H1 (cell line): ENCODE measurements around the gene FOXG1. TPM values are rescaled to one million over a fixed set of nuclear protein-coding genes. Genes with fewer than 3 reads are reported as not detected.

Experiments used
- CTCF ChIA-PET: fragments of 300-600 bp; sonication (Branson Sonifier 250); formaldehyde crosslinking; loops from one replicate; lab custom pipeline; 2021; ENCODE audit not compliant: partially characterized antibody; lab: Charles Lee
- POLR2A ChIA-PET: fragments of 300-600 bp; sonication (Branson Sonifier 250); formaldehyde crosslinking; loops from one replicate; lab custom pipeline; 2021; ENCODE audit warnings: inconsistent platforms; ENCODE audit not compliant: partially characterized antibody; lab: Charles Lee
- DNase-seq, 2 experiments: peaks; one replicate each; pipeline versions ENCODE4 v3.0.0 to v3.0.0-alpha.2; 2010 to 2022; ENCODE audit warnings: low spot score in 2 of 2, low read depth in 1 of 2, mixed read lengths in 1 of 2
- FAIRE-seq: peaks from 2 replicates; lab custom pipeline; 2011; peaks lifted over from hg19 to GRCh38; lab: Jason Lieb, UNC
- H2AFZ ChIP-seq: 2 replicates; pipeline ENCODE4 v1.8.1; 2012; ENCODE audit warnings: low read length, inconsistent platforms
- H2AK5ac ChIP-seq: 2 replicates; pipeline ENCODE4 v1.6.1; 2013; ENCODE audit warnings: low read depth, low read length
- H2BK120ac ChIP-seq: replicated peaks from 2 replicates; pipeline ENCODE3; 2013; ENCODE audit warnings: low read depth, low read length, inconsistent platforms
- H2BK12ac ChIP-seq: 2 replicates; pipeline ENCODE4 v1.6.1; 2013; ENCODE audit warnings: low read depth, low read length
- H2BK15ac ChIP-seq: 2 replicates; pipeline ENCODE4 v1.6.1; 2013; ENCODE audit warnings: low read length
- H2BK20ac ChIP-seq: 2 replicates; pipeline ENCODE4 v1.6.1; 2013; ENCODE audit warnings: low read length
- H2BK5ac ChIP-seq: 2 replicates; pipeline ENCODE4 v1.6.1; 2013; ENCODE audit warnings: low read depth, low read length
- H3K14ac ChIP-seq: 2 replicates; pipeline ENCODE4 v1.6.1; 2013; ENCODE audit warnings: inconsistent platforms; ENCODE audit not compliant: insufficient read length
- H3K18ac ChIP-seq: 2 replicates; pipeline ENCODE4 v1.6.1; 2013; ENCODE audit warnings: low read length; ENCODE audit errors: extremely low read depth
- H3K23ac ChIP-seq: 2 replicates; pipeline ENCODE4 v1.6.1; 2013; ENCODE audit warnings: inconsistent platforms; ENCODE audit not compliant: insufficient read length
- H3K23me2 ChIP-seq: 2 replicates; pipeline ENCODE4 v1.6.1; 2013; ENCODE audit warnings: low read depth, low read length
- H3K27ac ChIP-seq: 2 replicates; pipeline ENCODE4 v1.6.1; 2011; ENCODE audit warnings: low read depth, low read length, inconsistent platforms
- H3K27me3 ChIP-seq, 4 experiments: replicated peaks in 1 of 4; 1 replicate in 1 of 4; 2 replicates in 3 of 4; pipeline versions ENCODE4 v1.6.1 to v1.8.1; 2011 to 2013; ENCODE audit warnings: low read length in 3 of 4, mild to moderate bottlenecking in 3 of 4, inconsistent platforms in 2 of 4, mixed read lengths in 2 of 4, moderate library complexity in 1 of 4; ENCODE audit not compliant: control insufficient read depth in 3 of 4, insufficient read depth in 3 of 4; ENCODE audit errors: extremely low read depth in 1 of 4
- H3K36me3 ChIP-seq, 4 experiments: 2 replicates each; pipeline versions ENCODE4 v1.6.1 to v1.8.1; 2011 to 2013; ENCODE audit warnings: mild to moderate bottlenecking in 4 of 4, low read length in 3 of 4, moderate library complexity in 2 of 4, control low read depth in 1 of 4, inconsistent platforms in 1 of 4; ENCODE audit not compliant: insufficient read depth in 4 of 4, control insufficient read depth in 2 of 4
- H3K4ac ChIP-seq: replicated peaks from 2 replicates; pipeline ENCODE3; 2013; ENCODE audit warnings: low read length, low read depth, mixed read lengths, inconsistent platforms; ENCODE audit not compliant: insufficient read length
- H3K4me1 ChIP-seq, 4 experiments: replicated peaks in 1 of 4; 1 replicate in 1 of 4; 2 replicates in 3 of 4; pipeline versions ENCODE4 v1.6.1 to v1.8.1; 2011 to 2013; ENCODE audit warnings: low read length in 3 of 4, inconsistent platforms in 2 of 4, mixed read lengths in 1 of 4; ENCODE audit not compliant: insufficient read depth in 4 of 4, control insufficient read depth in 3 of 4
- H3K4me2 ChIP-seq, 2 experiments: 2 replicates each; pipeline versions ENCODE4 v1.6.1 to v1.8.1; 2011 to 2013; ENCODE audit warnings: low read depth in 2 of 2, low read length in 2 of 2, control low read depth in 1 of 2, inconsistent platforms in 1 of 2, mild to moderate bottlenecking in 1 of 2; ENCODE audit not compliant: insufficient read depth in 1 of 2
- H3K4me3 ChIP-seq, 4 experiments: fragments of 200-600, 300-600 bp in 1 of 4; sonication (generic), shearing (Covaris generic), sonication (Bioruptor Twin) in 1 of 4; 2 replicates each; pipeline versions ENCODE4 v1.5.1 to v1.8.1; 2011 to 2016; ENCODE audit warnings: low read length in 4 of 4, low read depth in 3 of 4, control low read depth in 2 of 4, inconsistent platforms in 2 of 4, mild to moderate bottlenecking in 2 of 4, mixed read lengths in 1 of 4, moderate library complexity in 1 of 4; ENCODE audit not compliant: insufficient read depth in 2 of 4; ENCODE audit errors: extremely low read depth in 1 of 4
- H3K56ac ChIP-seq: replicated peaks from 2 replicates; pipeline ENCODE3; 2013; ENCODE audit warnings: low read depth, mild to moderate bottlenecking, mixed read lengths, low read length, inconsistent platforms; ENCODE audit not compliant: insufficient read length
- H3K79me1 ChIP-seq: 2 replicates; pipeline ENCODE4 v1.6.1; 2013; ENCODE audit warnings: low read depth, low read length, control low read depth
- H3K79me2 ChIP-seq, 2 experiments: 2 replicates each; pipeline versions ENCODE4 v1.6.1 to v1.8.1; 2012 to 2013; ENCODE audit warnings: low read length in 2 of 2, mild to moderate bottlenecking in 2 of 2, inconsistent platforms in 1 of 2; ENCODE audit not compliant: insufficient read depth in 2 of 2, control insufficient read depth in 1 of 2
- H3K9ac ChIP-seq, 4 experiments: replicated peaks in 1 of 4; 1 replicate in 1 of 4; 2 replicates in 3 of 4; pipeline versions ENCODE4 v1.6.1 to v1.8.1; 2011 to 2013; ENCODE audit warnings: low read depth in 3 of 4, low read length in 3 of 4, control low read depth in 2 of 4, mild to moderate bottlenecking in 2 of 4, moderate library complexity in 2 of 4, inconsistent platforms in 1 of 4; ENCODE audit errors: extremely low read depth in 1 of 4
- H3K9me3 ChIP-seq, 2 experiments: 2 replicates each; pipeline versions ENCODE4 v1.6.1 to v1.8.1; 2012 to 2013; ENCODE audit warnings: mild to moderate bottlenecking in 2 of 2, moderate library complexity in 2 of 2, control low read depth in 1 of 2, inconsistent platforms in 1 of 2, low read depth in 1 of 2, low read length in 1 of 2, mixed read lengths in 1 of 2; ENCODE audit not compliant: insufficient read depth in 2 of 2
- H4K20me1 ChIP-seq, 2 experiments: replicated peaks in 1 of 2; 2 replicates each; pipeline versions ENCODE3 to v1.8.1; 2011 to 2013; ENCODE audit warnings: inconsistent platforms in 2 of 2, low read length in 2 of 2, mild to moderate bottlenecking in 1 of 2; ENCODE audit not compliant: insufficient read depth in 2 of 2, control insufficient read depth in 1 of 2
- H4K5ac ChIP-seq: 2 replicates; pipeline ENCODE4 v1.6.1; 2013; ENCODE audit warnings: low read length, low read depth, mixed read lengths, inconsistent platforms; ENCODE audit not compliant: insufficient read length
- H4K8ac ChIP-seq: 2 replicates; pipeline ENCODE4 v1.8.0; 2013; ENCODE audit warnings: mild to moderate bottlenecking, moderate library complexity, low read length, inconsistent platforms; ENCODE audit not compliant: insufficient read depth; ENCODE audit errors: extremely low read depth
- H4K91ac ChIP-seq: replicated peaks from 2 replicates; pipeline ENCODE3; 2013; ENCODE audit warnings: low read length, mixed read lengths, inconsistent platforms; ENCODE audit not compliant: insufficient read length
- CBX5 ChIP-seq: fragments of 300-800, 300-1000 bp; sonication (generic); IDR thresholded peaks from 2 replicates; pipeline ENCODE4 v1.7.1; 2016; ENCODE audit warnings: antibody characterized with exemption, low read length, low read depth
- RNF2 ChIP-seq: fragments of 200-900, 300-1000 bp; sonication (generic); IDR thresholded peaks from 2 replicates; pipeline ENCODE4 v1.7.1; 2016; ENCODE audit warnings: borderline replicate concordance, low read depth, mild to moderate bottlenecking, antibody characterized with exemption, low read length; ENCODE audit not compliant: poor library complexity, severe bottlenecking; ENCODE audit errors: missing control alignments
- WGBS, 2 experiments: shearing (Covaris generic) in 1 of 2; methylation state at CpG; one replicate each; pipeline versions ENCODE4 v1.1.6 to v1.1.7; 2013 to 2015; ENCODE audit warnings: low lambda C conversion rate in 2 of 2, mixed read lengths in 2 of 2, inconsistent platforms in 1 of 2, low coverage in 1 of 2, missing lambda C conversion rate in 1 of 2; ENCODE audit not compliant: insufficient replicate concordance in 2 of 2, insufficient coverage in 1 of 2, insufficient read length in 1 of 2; ENCODE audit errors: extremely low coverage in 1 of 2, missing lambda C conversion rate in 1 of 2; 5-methylcytosine and 5-hydroxymethylcytosine counted together
- polyA plus RNA-seq, 7 experiments: library from polyadenylated mRNA; depleted of rRNA in 3 of 7; stranded (reverse) in 5 of 7; unstranded in 2 of 7; fragments of >200 nt in 5 of 7; fragments of 200-250 nt in 2 of 7; gene quantifications; 1 replicate in 5 of 7; 2 replicates in 1 of 7; 4 replicates in 1 of 7; pipeline versions ENCODE4 v1.2.1 to v1.2.3, GENCODE V29; 2011 to 2013; ENCODE audit warnings: missing spikeins in 2 of 7, mixed read lengths in 2 of 7
- total RNA-seq: library from RNA; stranded (reverse); fragmentation: NEBNext Ultra II Directional; extraction: Animal tissue kit (Norgen Biotek cat#: 25700); gene quantifications from 2 replicates; pipeline ENCODE4 v1.2.1, GENCODE V29; 2021

Gene FOXG1
- total and polyA plus RNA-seq, 2 of the 8 experiments (the other 6 are each of a cell fraction or from before 2014, with no cell fraction given) = 0.03 to 0.24 TPM

GRCh38 chr14:28760431-28760996, 6.1 kb upstream of the FOXG1 start:
- H2AK5ac ChIP-seq = no peak overlapping the region
- H3K27ac ChIP-seq = no peak overlapping the region
- no peak overlapping the region for H2BK15ac ChIP-seq
- H3K56ac ChIP-seq = no peak overlapping the region
- H2BK20ac ChIP-seq = no peak overlapping the region
- H2BK5ac ChIP-seq = no peak overlapping the region
- no peak for DNase-seq
- H3K4ac ChIP-seq = no peak overlapping the region
- H3K4me2 ChIP-seq = peak overlapping the region; percentile 58 to 66; a peak in 3 of 4 replicates
- no peaks in the 10 kb centered on the region for H3K79me1 ChIP-seq
- no peak overlapping the region for H4K91ac ChIP-seq
- no peak overlapping the region for H2BK120ac ChIP-seq
- no peak for FAIRE-seq
- WGBS, 2 experiments = 20% methylated on average over 9 of the region's 9 CpGs; no CpG with 5 or more reads in 1 of the 2 experiments
- H3K23me2 ChIP-seq = peaks cover 3% of the 10 kb centered on the region; the same call in 1 of the 2 replicates
- no peaks in the 10 kb centered on the region; a peak in 1 of 4 replicates for H3K9me3 ChIP-seq
- H2AFZ ChIP-seq = no peak overlapping the region
- H4K8ac ChIP-seq = no peak overlapping the region
- H3K4me1 ChIP-seq = peaks cover 1 to 16% (median 9%) of the 10 kb centered on the region in 4 experiments; a peak in 6 of 7 replicates
- CTCF ChIA-PET = interaction anchor here (0.6 to 4.6 kb wide), 6 partner anchors 9 to 1685 kb away, joined by 3 to 33 read pairs (median 4); no protein-coding TSS in a partner anchor
- H3K23ac ChIP-seq = no peak overlapping the region
- TF ChIP-seq RNF2 (peak; percentile 35), CBX5 (no peak)
- TF ChIP-seq, all 59 proteins: peak for 1
- H3K4me3 ChIP-seq = peak overlapping the region in 1 of 4 experiments; percentile 45; a peak in 1 of 8 replicates
- H2BK12ac ChIP-seq = no peak overlapping the region
- no peak overlapping the region for H3K9ac ChIP-seq
- peaks cover 83 to 99% (median 92%) of the 10 kb centered on the region in 4 experiments for H3K27me3 ChIP-seq
- no peak overlapping the region for H3K18ac ChIP-seq
- no peak overlapping the region for H4K5ac ChIP-seq
- POLR2A ChIA-PET = no interaction called here
- no peak overlapping the region for H3K14ac ChIP-seq
- H4K20me1 ChIP-seq = peaks cover 16 to 25% of the 10 kb centered on the region in 2 experiments
- no peaks in the 10 kb centered on the region for H3K79me2 ChIP-seq
- H3K36me3 ChIP-seq = peaks cover 0 to 3% (median 0%) of the 10 kb centered on the region in 4 experiments; a peak in 1 of 8 replicates
